Prostate gland (tissue), 2 donors: Measurements from ENCODE around the gene MUC5AC. TPM values are rescaled to one million over a fixed set of nuclear protein-coding genes. Genes with fewer than 3 reads are reported as not detected.

Source experiments
- DNase-seq: peaks from one replicate; pipeline ENCODE4 v3.0.0-alpha.2; 2019; ENCODE audit warnings: low spot score
- H3K27ac ChIP-seq, 2 donors: fragments of 200-600 bp; sonication (generic); 2 replicates each; pipeline ENCODE4 v1.5.1; 2017 to 2019
- H3K27me3 ChIP-seq: fragments of 200-600 bp; sonication (generic); replicated peaks from 2 replicates; pipeline ENCODE4 v1.5.1; 2019; ENCODE audit not compliant: insufficient read depth
- H3K36me3 ChIP-seq, 2 donors: fragments of 200-600 bp; sonication (generic); 1 replicate in 1 of 2; 2 replicates in 1 of 2; pipeline versions ENCODE4 v1.5.1 to v1.8.1; 2017 to 2019
- H3K4me1 ChIP-seq: fragments of 200-600 bp; sonication (generic); replicated peaks from 2 replicates; pipeline ENCODE4 v1.5.1; 2019
- H3K4me3 ChIP-seq, 2 donors: fragments of 200-600 bp; sonication (generic); 2 replicates each; pipeline ENCODE4 v1.5.1; 2017 to 2019
- H3K9me3 ChIP-seq: fragments of 200-600 bp; sonication (generic); 2 replicates; pipeline ENCODE4 v1.5.1; 2017
- POLR2A ChIP-seq: fragments of 450-650 bp; IDR thresholded peaks from one replicate; pipeline ENCODE4 v1.6.1; 2016; ENCODE audit warnings: antibody characterized with exemption, mild to moderate bottlenecking
- POLR2AphosphoS5 ChIP-seq: sonication (generic); formaldehyde crosslinking; IDR thresholded peaks from one replicate; pipeline ENCODE4 v1.6.1; 2017; ENCODE audit warnings: antibody characterized with exemption
- WGBS: methylation state at CpG from one replicate; pipeline ENCODE4 v1.1.5; 2018; 5-methylcytosine and 5-hydroxymethylcytosine counted together
- intact Hi-C: fragments of 100-400 bp; cut with DNase I; formaldehyde crosslinking; loops from one replicate; pipeline ENCODE4 v1.14.2; 2022
- total RNA-seq, 2 donors: library from RNA; depleted of rRNA; stranded (reverse); fragments of >200 nt; gene quantifications; one replicate each; pipeline ENCODE4 v1.1.0, GENCODE V29; 2016
- TF ChIP-seq, protein P1 (sequence below), 4 experiments: fragments of 200-600 bp in 2 of 4; fragments of 450-650 bp in 2 of 4; sonication (generic) in 2 of 4; IDR thresholded peaks; 1 replicate in 3 of 4; 2 replicates in 1 of 4; pipeline ENCODE4 v1.5.1; 2016 to 2019; ENCODE audit warnings: antibody characterized with exemption in 4 of 4, mild to moderate bottlenecking in 2 of 4, moderate library complexity in 2 of 4

MUC5AC gene
- total RNA-seq, 2 donors from 2014 or later: 0.05 to 0.45 TPM

GRCh38 chr11:1140642-1141490 is 16.9 kb upstream of the MUC5AC start:
- no peaks in the 10 kb centered on the region for H3K4me1 ChIP-seq
- TF ChIP-seq POLR2AphosphoS5: no peak
- TF ChIP-seq, protein P1, sequence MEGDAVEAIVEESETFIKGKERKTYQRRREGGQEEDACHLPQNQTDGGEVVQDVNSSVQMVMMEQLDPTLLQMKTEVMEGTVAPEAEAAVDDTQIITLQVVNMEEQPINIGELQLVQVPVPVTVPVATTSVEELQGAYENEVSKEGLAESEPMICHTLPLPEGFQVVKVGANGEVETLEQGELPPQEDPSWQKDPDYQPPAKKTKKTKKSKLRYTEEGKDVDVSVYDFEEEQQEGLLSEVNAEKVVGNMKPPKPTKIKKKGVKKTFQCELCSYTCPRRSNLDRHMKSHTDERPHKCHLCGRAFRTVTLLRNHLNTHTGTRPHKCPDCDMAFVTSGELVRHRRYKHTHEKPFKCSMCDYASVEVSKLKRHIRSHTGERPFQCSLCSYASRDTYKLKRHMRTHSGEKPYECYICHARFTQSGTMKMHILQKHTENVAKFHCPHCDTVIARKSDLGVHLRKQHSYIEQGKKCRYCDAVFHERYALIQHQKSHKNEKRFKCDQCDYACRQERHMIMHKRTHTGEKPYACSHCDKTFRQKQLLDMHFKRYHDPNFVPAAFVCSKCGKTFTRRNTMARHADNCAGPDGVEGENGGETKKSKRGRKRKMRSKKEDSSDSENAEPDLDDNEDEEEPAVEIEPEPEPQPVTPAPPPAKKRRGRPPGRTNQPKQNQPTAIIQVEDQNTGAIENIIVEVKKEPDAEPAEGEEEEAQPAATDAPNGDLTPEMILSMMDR (IDR thresholded peaks at IDR 0.05): no peak
- TF ChIP-seq POLR2A: no peak
- intact Hi-C loops: no loop called here
- H3K4me3 ChIP-seq: no peak overlapping the region
- no peak overlapping the region for H3K27ac ChIP-seq
- DNase-seq: no peak
- no peaks in the 10 kb centered on the region for H3K27me3 ChIP-seq
- 84% methylated on average over 18 of the region's 18 CpGs for WGBS
- no peaks in the 10 kb centered on the region for H3K9me3 ChIP-seq
- no peaks in the 10 kb centered on the region for H3K36me3 ChIP-seq

GRCh38 chr11:1146365-1146764 is 11.4 kb upstream of the MUC5AC start:
- no peaks in the 10 kb centered on the region for H3K36me3 ChIP-seq
- no peaks in the 10 kb centered on the region for H3K4me1 ChIP-seq
- DNase-seq: no peak
- intact Hi-C loops: no loop called here
- no peak overlapping the region for H3K4me3 ChIP-seq
- H3K27ac ChIP-seq: no peak overlapping the region
- no peak for TF ChIP-seq POLR2AphosphoS5
- TF ChIP-seq POLR2A: no peak
- TF ChIP-seq, protein P1 (IDR thresholded peaks at IDR 0.05): no peak
- 89% methylated on average over 21 of the region's 21 CpGs for WGBS
- no peaks in the 10 kb centered on the region for H3K27me3 ChIP-seq
- H3K9me3 ChIP-seq: no peaks in the 10 kb centered on the region

DNA sequence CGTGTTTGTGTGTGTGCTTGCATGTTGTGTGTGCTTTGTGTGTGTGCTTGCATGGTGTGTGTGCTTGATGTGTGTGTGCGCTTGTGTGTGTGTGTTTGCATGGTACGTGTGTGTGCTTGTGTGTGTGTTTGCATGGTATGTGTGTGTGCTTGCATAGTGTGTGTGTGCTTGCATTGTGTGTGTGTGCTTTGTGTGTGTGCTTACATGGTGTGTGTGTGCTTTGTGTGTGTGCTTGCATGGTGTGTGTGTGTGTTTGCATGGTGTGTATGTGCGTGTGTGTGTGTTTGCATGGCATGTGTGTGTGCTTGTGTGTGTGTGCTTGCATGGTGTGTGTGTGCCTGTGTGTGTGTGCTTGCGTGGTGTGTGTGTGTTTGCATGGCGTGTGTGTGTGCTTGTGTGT is 10.0 kb upstream of the MUC5AC start:
- intact Hi-C loops: no loop called here
- 87% methylated on average over 6 of the region's 6 CpGs for WGBS

GRCh38 chr11:1148752-1149180 is 9.0 kb upstream of the MUC5AC start:
- 64% methylated on average over 7 of the region's 8 CpGs for WGBS
- TF ChIP-seq, protein P1 (IDR thresholded peaks at IDR 0.05): no peak
- TF ChIP-seq POLR2AphosphoS5 (no peak), POLR2A (no peak)
- Histone ChIP-seq H3K9me3 (no peaks in the 10 kb centered on the region), H3K36me3 (no peaks in the 10 kb centered on the region), H3K27ac (no peak overlapping the region), H3K4me3 (no peak overlapping the region), H3K4me1 (no peaks in the 10 kb centered on the region), H3K27me3 (no peaks in the 10 kb centered on the region)
- DNase-seq: no peak
- intact Hi-C loops: no loop called here

More for the DNA sequence above, 10.0 kb upstream of the MUC5AC start:
- H3K27ac ChIP-seq: no peak overlapping the region
- no peaks in the 10 kb centered on the region for H3K36me3 ChIP-seq
- no peaks in the 10 kb centered on the region for H3K4me1 ChIP-seq
- no peaks in the 10 kb centered on the region for H3K9me3 ChIP-seq
- H3K4me3 ChIP-seq: no peak overlapping the region
- DNase-seq: no peak
- no peak for TF ChIP-seq POLR2A
- TF ChIP-seq POLR2AphosphoS5: no peak
- TF ChIP-seq, protein P1 (IDR thresholded peaks at IDR 0.05): no peak
- H3K27me3 ChIP-seq: no peaks in the 10 kb centered on the region

- no peak for DNase-seq
- WGBS: 91% methylated on average over 16 of the region's 16 CpGs
- intact Hi-C loops: no loop called here
Measured at GRCh38 chr11:1149545-1149944, 8.2 kb upstream of the MUC5AC start.

More at GRCh38 chr11:1149545-1149944, 8.2 kb upstream of the MUC5AC start:
- no peaks in the 10 kb centered on the region for H3K36me3 ChIP-seq
- H3K4me3 ChIP-seq: no peak overlapping the region
- no peaks in the 10 kb centered on the region for H3K4me1 ChIP-seq
- H3K27me3 ChIP-seq: no peaks in the 10 kb centered on the region
- no peak overlapping the region for H3K27ac ChIP-seq
- H3K9me3 ChIP-seq: no peaks in the 10 kb centered on the region
- no peak for TF ChIP-seq POLR2AphosphoS5
- no peak for TF ChIP-seq POLR2A
- TF ChIP-seq, protein P1 (IDR thresholded peaks at IDR 0.05): no peak
